Measurements from ENCODE around the gene ADCY4. TPM values are rescaled to one million over a fixed set of nuclear protein-coding genes. Genes with fewer than 3 reads are reported as not detected.

ADCY4 gene
- total and polyA plus RNA-seq, 2 of the 13 experiments (the other 11 are each of a cell fraction or from before 2014, with no cell fraction given), result 0.03 TPM; not detected in 1

DNA sequence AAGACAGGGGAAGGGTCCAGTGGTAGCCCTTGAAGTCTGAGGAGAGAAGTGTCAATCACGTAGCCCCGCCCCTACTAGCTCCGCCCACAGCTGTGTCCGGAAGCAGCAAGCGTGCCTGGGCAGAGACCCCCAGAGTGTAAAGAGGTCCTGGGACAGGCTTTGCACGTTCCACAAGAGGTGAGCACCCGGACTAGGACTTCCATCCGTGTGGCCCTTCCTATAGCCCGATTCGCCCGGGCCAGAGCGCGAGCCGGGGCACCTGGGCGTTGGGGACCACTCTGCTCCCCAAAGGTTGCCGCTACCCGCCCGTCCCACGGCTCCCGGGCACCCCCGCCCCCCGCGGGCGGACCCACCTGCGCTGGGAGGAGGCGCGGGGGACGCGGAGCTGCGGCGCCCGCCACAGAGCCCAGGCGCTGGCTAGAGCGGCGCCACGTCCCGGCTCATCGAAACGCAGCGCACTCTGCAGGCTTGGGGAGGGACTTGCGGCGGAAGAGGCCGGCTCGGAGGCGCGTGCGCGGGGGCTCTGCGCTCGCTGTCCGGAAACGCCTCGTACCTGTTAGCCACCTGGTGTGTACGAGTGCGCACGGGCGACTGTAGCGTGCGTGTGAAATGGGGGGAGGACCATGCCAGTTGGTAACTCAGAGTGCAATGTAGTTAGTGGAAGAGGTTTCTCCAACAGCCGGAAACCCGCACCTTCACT lies 63.6 kb downstream of the ADCY4 start, which contains the start of gene RABGGTA (continued):
- TF ChIP-seq, protein P1, sequence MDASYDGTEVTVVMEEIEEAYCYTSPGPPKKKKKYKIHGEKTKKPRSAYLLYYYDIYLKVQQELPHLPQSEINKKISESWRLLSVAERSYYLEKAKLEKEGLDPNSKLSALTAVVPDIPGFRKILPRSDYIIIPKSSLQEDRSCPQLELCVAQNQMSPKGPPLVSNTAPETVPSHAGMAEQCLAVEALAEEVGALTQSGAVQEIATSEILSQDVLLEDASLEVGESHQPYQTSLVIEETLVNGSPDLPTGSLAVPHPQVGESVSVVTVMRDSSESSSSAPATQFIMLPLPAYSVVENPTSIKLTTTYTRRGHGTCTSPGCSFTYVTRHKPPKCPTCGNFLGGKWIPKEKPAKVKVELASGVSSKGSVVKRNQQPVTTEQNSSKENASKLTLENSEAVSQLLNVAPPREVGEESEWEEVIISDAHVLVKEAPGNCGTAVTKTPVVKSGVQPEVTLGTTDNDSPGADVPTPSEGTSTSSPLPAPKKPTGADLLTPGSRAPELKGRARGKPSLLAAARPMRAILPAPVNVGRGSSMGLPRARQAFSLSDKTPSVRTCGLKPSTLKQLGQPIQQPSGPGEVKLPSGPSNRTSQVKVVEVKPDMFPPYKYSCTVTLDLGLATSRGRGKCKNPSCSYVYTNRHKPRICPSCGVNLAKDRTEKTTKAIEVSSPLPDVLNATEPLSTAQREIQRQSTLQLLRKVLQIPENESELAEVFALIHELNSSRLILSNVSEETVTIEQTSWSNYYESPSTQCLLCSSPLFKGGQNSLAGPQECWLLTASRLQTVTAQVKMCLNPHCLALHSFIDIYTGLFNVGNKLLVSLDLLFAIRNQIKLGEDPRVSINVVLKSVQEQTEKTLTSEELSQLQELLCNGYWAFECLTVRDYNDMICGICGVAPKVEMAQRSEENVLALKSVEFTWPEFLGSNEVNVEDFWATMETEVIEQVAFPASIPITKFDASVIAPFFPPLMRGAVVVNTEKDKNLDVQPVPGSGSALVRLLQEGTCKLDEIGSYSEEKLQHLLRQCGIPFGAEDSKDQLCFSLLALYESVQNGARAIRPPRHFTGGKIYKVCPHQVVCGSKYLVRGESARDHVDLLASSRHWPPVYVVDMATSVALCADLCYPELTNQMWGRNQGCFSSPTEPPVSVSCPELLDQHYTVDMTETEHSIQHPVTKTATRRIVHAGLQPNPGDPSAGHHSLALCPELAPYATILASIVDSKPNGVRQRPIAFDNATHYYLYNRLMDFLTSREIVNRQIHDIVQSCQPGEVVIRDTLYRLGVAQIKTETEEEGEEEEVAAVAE (CRISPR knock-in tag; IDR thresholded peaks at IDR 0.05; ENCODE audit: borderline replicate concordance), result peak; percentile 89
- TF ChIP-seq, protein P2, sequence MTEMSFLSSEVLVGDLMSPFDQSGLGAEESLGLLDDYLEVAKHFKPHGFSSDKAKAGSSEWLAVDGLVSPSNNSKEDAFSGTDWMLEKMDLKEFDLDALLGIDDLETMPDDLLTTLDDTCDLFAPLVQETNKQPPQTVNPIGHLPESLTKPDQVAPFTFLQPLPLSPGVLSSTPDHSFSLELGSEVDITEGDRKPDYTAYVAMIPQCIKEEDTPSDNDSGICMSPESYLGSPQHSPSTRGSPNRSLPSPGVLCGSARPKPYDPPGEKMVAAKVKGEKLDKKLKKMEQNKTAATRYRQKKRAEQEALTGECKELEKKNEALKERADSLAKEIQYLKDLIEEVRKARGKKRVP (CRISPR knock-in tag; IDR thresholded peaks at IDR 0.05), result peak in 1 of 2 experiments; percentile 88; a peak in 2 of 4 replicates
- TF ChIP-seq BRCA1 (CRISPR knock-in tag; IDR thresholded peaks at IDR 0.05) (peak; percentile 98), ZNF235 (CRISPR knock-in tag; IDR thresholded peaks at IDR 0.05; ENCODE audit: borderline replicate concordance) (peak; percentile 100), KAT7 (CRISPR knock-in tag; IDR thresholded peaks at IDR 0.05; ENCODE audit: borderline replicate concordance) (peak; percentile 100), SOX5 (CRISPR knock-in tag; IDR thresholded peaks at IDR 0.05; ENCODE audit: borderline replicate concordance) (peak; percentile 89), STAT5B (CRISPR knock-in tag; IDR thresholded peaks at IDR 0.05) (peak; percentile 96), REL (CRISPR knock-in tag; conservative IDR thresholded peaks at IDR 0.05) (peak; percentile 98), ZKSCAN8 (CRISPR knock-in tag; IDR thresholded peaks at IDR 0.05; ENCODE audit: borderline replicate concordance) (peak; percentile 96; the same call in 1 of the 2 replicates), CREM (IDR thresholded peaks at IDR 0.05) (peak; percentile 23; the same call in 1 of the 2 replicates), CREM (CRISPR knock-in tag; IDR thresholded peaks at IDR 0.05) (no peak; the same call in 1 of the 2 replicates), ZNF629 (CRISPR knock-in tag; conservative IDR thresholded peaks at IDR 0.05) (peak; percentile 85), FIP1L1 (IDR thresholded peaks at IDR 0.05; ENCODE audit: borderline replicate concordance, insufficient read depth, low read depth, low read length) (peak; percentile 99), SIX4 (CRISPR knock-in tag; IDR thresholded peaks at IDR 0.05) (peak; percentile 53; the same call in 1 of the 2 replicates)
- TF ChIP-seq, protein P3, sequence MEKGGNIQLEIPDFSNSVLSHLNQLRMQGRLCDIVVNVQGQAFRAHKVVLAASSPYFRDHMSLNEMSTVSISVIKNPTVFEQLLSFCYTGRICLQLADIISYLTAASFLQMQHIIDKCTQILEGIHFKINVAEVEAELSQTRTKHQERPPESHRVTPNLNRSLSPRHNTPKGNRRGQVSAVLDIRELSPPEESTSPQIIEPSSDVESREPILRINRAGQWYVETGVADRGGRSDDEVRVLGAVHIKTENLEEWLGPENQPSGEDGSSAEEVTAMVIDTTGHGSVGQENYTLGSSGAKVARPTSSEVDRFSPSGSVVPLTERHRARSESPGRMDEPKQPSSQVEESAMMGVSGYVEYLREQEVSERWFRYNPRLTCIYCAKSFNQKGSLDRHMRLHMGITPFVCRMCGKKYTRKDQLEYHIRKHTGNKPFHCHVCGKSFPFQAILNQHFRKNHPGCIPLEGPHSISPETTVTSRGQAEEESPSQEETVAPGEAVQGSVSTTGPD (CRISPR knock-in tag; IDR thresholded peaks at IDR 0.05), result no peak
- TF ChIP-seq, protein P4, sequence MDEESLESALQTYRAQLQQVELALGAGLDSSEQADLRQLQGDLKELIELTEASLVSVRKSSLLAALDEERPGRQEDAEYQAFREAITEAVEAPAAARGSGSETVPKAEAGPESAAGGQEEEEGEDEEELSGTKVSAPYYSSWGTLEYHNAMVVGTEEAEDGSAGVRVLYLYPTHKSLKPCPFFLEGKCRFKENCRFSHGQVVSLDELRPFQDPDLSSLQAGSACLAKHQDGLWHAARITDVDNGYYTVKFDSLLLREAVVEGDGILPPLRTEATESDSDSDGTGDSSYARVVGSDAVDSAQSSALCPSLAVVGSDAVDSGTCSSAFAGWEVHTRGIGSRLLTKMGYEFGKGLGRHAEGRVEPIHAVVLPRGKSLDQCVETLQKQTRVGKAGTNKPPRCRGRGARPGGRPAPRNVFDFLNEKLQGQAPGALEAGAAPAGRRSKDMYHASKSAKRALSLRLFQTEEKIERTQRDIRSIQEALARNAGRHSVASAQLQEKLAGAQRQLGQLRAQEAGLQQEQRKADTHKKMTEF (CRISPR knock-in tag; IDR thresholded peaks at IDR 0.05), result peak; percentile 100
- TF ChIP-seq, protein P5, sequence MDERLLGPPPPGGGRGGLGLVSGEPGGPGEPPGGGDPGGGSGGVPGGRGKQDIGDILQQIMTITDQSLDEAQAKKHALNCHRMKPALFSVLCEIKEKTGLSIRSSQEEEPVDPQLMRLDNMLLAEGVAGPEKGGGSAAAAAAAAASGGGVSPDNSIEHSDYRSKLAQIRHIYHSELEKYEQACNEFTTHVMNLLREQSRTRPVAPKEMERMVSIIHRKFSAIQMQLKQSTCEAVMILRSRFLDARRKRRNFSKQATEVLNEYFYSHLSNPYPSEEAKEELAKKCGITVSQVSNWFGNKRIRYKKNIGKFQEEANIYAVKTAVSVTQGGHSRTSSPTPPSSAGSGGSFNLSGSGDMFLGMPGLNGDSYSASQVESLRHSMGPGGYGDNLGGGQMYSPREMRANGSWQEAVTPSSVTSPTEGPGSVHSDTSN (CRISPR knock-in tag; IDR thresholded peaks at IDR 0.05), result peak; percentile 96
- TF ChIP-seq, protein P6, sequence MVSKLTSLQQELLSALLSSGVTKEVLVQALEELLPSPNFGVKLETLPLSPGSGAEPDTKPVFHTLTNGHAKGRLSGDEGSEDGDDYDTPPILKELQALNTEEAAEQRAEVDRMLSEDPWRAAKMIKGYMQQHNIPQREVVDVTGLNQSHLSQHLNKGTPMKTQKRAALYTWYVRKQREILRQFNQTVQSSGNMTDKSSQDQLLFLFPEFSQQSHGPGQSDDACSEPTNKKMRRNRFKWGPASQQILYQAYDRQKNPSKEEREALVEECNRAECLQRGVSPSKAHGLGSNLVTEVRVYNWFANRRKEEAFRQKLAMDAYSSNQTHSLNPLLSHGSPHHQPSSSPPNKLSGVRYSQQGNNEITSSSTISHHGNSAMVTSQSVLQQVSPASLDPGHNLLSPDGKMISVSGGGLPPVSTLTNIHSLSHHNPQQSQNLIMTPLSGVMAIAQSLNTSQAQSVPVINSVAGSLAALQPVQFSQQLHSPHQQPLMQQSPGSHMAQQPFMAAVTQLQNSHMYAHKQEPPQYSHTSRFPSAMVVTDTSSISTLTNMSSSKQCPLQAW (CRISPR knock-in tag; IDR thresholded peaks at IDR 0.05), result peak; percentile 94

Measured in HepG2 (cell line).